HG02981 (cell line): ENCODE results near the gene GPATCH3.
A peak's percentile ranks its signal among the peaks of the same experiment; 100 is the strongest.
"Not testable (repeated sequence)": the region's sequence is repeated elsewhere in the genome, so short reads cannot be mapped to it uniquely, and the experiment has no call there.

Experiments used
- ATAC-seq: cut with Tn5 transposase; IDR thresholded peaks from one replicate; pipeline ENCODE4 v1.9.1; 2021; ENCODE audit warnings: mild to moderate bottlenecking, moderate library complexity; ENCODE audit not compliant: unreplicated experiment

The GPATCH3 gene

DNA sequence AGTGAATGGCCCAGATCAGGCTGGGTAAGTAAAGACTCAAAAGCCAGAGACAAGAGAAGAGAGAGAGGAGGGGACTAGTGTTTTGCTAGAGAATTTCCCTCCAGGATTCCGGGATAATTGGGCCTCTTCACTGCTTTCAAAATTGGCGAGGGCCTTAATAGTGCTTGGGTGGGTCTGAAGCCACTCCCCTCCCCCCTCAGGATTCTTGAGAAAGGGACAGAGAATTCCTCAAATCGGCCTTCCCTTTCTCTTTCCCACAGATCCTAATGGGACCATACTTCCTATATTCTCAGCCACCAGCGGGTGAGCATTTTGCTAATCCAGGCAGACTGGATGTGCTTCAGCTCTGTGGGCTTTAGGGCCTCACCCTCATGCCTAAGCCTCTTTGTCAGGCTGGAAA is 25.4 kb downstream of the GPATCH3 start:
- no peak for ATAC-seq

DNA sequence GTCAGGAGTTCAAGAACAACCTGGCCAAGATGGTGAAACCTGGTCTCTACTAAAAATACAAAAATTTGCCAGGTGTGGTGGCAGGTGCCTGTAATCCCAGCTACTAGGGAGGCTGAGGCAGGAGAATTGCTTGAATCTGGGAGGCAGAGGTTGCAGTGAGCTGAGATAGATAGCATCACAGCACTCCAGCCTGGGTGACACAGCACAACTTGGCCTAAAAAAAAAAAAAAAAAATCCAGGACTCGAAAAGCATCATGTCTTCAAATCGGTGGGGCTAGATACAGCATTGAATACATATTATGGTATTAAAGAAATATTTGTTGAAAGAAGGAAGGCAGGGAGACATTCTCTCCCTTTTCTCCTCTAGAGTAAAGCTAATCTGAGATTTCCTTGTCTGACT is 27.2 kb downstream of the GPATCH3 start:
- not testable (repeated sequence) for ATAC-seq

DNA sequence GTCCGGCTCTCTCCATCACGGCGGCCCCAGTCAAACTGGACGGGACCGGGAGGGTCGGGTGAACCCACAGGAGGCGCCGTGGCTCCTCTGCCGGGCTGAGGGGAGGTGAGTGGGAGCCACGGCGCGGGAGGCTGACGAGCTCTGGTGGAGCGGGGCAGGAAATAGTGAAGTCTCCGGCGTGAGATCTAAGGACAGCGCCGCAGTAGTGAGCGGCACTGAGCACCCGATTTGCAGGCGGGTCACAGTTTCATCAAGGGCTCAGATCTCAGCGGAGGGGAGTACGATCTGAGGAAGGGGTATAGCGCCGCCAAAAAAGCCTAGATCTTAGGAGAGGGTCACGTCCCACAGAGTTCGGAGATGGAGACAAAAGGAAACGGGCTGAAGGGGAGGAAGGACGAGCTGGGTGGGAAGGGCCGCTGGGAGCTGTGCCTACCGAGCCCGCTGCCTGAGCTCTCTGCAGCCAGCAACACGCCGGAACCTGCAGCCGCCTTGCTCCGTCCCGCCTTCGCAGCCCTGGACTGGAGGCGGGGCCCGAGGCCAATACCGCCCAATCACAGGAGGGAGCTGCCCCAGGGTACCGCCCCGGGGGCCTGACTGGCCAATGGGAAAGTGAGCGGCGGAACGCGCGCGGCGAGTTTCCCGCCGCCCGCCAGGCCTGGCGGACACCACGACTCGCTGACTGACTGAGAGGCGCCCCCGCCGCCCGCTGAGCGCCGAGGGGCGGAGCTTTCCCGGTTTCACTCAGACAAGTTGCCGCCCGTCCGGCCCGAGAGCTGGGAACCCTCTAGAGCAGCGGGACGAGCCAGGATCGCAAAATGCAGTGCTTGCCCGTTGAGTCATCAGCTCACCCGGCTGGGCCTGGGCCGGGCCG is 35.4 kb downstream of the GPATCH3 start:
- peak; percentile 94 for ATAC-seq

DNA sequence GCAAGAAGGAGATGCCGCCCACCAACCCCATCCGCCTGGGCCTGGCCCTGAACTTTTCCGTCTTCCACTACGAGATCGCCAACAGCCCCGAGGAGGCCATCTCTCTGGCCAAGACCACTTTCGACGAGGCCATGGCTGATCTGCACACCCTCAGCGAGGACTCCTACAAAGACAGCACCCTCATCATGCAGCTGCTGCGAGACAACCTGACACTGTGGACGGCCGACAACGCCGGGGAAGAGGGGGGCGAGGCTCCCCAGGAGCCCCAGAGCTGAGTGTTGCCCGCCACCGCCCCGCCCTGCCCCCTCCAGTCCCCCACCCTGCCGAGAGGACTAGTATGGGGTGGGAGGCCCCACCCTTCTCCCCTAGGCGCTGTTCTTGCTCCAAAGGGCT is 36.6 kb downstream of the GPATCH3 start:
- no peak for ATAC-seq

DNA sequence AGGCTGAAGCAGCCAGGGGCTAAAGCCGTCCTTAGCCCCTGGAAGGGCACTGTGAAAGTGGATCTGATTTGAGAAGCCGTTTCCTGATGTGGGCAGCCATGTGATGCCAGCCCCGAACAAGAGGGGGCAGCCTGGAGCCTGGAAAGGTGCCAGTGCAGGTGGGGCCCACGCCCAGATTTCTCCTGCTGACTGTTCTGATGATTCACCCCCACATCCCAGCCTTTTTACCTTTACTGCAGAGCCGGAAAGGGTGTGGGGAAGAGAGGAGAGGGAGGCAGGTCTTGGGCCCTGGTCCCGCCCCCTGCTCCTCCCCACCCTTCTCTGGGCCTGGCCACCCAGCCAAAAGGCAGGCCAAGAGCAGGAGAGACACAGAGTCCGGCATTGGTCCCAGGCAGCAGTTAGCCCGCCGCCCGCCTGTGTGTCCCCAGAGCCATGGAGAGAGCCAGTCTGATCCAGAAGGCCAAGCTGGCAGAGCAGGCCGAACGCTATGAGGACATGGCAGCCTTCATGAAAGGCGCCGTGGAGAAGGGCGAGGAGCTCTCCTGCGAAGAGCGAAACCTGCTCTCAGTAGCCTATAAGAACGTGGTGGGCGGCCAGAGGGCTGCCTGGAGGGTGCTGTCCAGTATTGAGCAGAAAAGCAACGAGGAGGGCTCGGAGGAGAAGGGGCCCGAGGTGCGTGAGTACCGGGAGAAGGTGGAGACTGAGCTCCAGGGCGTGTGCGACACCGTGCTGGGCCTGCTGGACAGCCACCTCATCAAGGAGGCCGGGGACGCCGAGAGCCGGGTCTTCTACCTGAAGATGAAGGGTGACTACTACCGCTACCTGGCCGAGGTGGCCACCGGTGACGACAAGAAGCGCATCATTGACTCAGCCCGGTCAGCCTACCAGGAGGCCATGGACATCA is 37.2 kb downstream of the GPATCH3 start, which contains the start of gene SFN:
Gene SFN, plus strand, starts transcription at position 369 of the 904 bp plus-strand sequence. Its CDS starts 64 bp downstream, at position 433.
- ATAC-seq, result no peak

DNA sequence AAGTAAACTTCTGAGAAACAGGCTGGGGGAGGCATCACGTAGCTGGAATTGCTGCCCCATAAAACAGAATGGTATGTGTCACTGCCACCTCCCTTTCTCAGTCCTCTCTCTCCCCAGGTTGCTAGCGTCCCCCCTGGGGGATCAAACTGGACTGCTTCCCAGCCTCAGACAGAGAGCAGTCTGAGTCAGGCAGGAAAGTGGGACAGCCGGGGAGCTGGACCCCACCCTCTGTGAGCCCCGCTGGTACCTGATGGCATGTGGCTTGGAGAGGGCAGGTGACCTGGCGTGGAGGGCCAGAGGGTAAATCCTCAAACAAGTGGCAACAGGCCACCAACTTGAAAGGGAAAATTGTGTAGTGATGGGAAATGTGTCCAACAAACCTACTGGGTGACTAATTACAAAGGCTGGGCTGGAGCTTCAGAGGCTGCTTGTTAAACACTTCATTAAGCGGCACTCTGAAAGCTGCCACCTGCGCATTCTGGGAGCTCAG is 38.3 kb downstream of the GPATCH3 start:
- ATAC-seq, result no peak

DNA sequence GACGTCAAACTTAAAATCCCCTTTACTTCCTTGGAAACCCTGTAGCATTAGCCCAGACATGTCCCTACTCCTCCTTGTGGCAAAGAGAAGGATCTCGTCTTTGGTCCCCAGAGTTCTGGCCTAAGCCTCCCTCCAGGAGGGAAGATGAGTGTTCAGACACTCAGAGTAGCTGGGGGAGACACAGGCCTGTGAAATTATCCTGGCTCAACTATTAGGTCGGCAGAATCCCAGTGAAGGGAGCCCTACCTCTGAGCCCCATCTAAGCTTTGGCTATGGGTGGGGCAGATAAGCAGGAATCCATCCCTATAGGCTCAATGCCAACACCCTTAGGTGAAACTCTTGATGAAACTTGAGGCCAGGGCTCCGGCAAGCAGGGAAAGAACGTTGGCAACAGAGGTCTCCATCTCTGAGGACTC is 39.0 kb downstream of the GPATCH3 start:
- no peak for ATAC-seq

DNA sequence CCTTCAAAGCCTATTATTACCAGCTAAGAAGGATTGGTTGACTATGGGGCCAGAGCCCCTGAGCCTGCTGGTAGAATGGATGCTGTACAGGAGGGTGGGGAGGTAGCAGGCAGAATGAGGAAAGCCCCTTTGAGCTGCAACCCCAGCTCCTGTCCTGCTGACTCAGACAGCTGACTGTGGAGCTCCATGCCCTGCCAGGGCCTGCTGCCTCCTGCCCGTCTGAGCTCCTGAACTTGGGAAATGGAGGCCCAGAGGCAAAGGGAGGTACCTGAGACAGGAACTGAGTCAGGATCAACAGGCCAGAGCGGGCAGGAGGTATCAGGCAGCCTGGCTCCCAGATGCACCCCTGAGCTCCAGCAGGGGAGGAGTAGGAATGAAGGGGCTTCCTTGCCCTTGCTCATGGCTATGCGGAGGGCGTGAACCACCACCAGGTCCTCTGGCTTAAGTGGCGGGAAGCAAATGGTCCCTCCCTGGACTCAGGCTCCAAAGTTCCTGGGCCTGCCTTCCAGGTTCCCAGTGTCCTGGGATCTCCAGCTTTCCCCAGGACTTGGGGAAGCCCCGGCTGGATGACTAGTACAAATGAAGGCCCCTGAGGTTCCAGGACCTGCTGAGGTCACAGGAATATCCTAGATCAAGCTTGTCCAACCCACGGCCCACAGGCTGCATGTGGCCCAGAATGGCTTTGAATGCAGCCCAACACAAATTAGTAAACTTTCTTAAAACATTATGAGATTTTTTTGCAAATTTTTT is 41.2 kb downstream of the GPATCH3 start:
- no peak for ATAC-seq

DNA sequence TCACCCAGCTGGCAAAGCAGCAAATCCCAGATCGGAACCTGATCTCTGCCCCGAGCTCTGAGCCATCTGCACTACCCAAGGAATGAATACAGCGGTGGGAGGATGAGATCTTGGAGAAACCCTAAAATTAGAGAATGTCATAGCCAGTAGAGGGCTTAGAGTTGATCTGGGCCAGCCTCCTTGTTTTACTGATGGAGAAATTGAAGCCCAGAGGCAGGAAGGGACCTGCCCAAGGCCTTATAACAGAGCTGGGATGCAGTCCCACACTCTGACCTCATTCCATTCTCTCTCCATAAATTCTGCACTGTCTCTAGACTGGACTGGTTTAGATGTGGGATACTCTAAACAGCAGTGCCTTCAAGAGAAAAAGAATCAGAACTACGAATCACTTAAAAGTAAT is 42.1 kb downstream of the GPATCH3 start:
- no peak for ATAC-seq

DNA sequence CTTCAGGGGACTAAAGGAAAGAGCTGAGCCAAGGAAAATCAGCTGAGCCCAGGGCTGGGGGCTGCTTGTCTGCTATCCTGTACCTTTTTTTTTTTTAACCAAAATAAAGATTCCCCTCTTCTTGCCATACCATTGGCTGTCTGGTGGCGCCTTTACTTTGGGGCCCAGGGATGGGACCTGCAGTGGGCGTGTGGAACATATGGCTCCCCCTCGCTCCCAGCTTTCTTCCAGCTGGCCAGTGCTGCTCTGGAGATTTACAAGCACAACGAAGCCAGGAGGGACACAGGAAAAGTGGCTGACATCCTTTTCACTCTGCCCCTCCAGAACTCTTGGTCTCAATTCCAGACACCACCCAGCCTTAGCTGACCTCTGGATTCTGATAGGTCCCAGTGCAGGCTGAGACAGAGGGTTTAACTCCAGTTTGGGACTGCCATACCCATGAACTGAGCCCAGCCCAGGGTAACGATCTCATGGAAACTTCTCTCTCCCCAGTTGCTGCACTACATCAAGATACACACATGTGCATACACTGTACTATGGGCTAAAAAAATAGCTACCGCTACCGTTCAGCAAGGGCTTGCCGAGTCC is 42.7 kb downstream of the GPATCH3 start:
- ATAC-seq, result no peak

DNA sequence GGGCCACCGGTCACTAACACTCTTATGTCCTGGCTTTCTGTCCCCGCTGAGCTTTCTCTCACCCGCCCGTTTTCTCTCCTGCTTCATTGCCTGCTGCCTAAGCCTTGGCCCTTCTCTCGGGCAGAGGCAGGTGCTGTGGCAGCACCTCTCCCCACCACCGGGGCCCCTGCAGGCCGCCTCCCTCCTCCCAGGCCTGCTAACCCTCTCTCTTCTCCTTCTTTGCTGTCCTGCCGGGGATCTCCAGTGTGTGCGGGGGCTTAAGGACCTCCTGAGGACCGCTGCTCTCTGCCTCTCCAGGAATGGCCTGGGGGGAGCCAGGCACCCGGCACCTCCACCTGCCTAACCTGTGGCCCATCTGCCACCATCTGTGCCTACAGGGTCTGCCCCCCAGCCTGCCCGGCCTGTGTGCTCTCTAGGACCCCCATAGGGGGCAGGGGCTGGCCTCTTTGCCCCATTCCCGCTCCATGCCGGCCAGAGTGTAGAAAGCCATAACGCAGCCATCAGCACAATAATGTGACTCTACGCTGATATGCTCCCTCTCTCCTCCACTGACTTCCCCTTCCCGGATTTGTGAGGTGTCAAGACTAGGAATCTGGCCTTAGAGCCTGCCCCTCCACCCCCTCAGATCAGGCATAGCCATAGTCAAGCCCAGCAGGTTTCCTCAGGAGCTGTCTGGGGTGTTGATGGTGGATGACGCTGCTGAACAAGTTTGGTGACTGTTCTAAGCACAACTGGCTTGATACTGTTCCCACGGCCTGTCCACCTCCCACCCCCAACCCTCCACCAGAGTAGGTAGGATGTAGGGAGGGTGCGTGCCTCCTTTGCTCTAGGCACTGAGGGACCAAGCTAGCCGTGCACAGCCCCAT is 43.4 kb downstream of the GPATCH3 start:
- no peak for ATAC-seq

DNA sequence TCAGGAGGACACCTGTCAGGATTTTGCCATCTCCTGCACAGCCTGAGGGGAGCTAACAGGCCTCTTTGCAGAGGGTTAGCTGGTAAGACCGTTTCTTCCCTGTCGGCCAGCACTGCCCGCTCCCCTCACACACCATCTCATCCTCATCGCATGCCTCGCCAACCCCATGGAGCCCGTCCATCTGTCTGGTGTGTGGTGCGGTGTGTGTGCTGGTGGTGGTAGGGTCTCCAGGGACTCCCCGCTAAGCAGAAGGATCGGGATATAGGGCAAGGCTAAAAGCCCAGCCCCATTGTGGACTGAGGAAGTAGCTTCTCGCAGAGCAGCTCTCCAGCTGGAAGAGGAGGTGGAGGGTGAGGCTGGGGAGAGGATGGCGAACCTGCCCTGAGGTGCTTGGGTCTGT is 44.1 kb downstream of the GPATCH3 start:
- no peak for ATAC-seq

DNA sequence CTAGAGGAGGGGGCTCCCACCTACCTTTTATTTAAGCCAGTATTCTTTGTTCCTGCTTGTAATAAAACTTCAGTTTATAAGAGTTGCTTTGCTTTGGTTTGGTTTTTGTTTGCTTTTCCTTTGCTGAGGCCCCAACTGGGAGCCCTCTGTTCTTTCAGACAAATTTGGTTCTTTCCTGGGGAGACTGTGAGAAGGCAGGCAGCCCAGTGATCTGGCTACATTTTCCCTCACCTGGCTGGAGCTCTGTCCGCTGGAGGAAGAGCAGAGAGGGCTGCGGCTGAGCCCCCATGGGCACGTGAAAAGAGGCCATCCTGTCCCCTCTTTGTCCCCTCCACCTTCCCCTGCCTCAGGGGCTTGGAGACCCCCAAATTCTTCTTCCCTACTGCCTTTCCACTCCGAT is 44.6 kb downstream of the GPATCH3 start:
- ATAC-seq, result no peak

DNA sequence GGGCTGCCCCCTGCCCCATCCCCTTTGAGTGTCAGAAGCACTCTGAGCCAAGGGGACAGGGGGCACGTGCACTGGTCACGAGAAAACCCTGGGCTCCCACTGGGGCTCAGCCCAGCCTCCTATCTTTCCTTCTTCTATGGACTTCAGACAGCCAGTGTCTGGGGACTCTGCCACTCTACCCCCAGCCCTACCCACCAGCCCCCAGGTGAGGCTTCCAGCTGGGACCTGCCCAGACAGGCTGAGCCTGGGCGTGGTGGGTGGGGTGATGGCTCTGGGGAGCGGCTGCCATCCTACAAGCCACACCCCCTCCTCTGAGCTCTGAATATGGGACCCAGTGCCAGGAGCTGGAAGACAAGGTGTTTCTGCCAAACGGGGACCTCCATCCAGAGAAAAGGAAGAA is 45.4 kb downstream of the GPATCH3 start:
- ATAC-seq, result no peak

DNA sequence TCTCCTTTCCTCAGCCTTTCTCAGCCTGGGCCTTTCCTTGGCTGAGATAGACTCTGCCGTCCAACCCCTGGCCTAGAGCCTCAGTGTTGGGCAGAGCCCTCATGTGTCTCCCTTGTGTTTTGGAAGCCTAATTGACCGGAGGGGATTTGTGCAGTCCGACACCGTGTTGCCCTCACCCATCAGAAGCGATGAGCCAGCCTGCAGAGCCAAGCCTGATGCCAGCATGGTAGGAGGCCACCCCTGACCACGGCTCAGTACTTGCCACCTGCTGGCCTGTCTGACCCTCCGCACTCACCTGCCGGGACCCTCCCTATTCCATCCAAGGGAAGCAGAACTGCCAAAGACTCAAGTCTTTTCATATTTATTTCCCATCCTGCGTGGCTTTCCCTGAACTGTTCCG is 46.7 kb downstream of the GPATCH3 start:
- no peak for ATAC-seq

DNA sequence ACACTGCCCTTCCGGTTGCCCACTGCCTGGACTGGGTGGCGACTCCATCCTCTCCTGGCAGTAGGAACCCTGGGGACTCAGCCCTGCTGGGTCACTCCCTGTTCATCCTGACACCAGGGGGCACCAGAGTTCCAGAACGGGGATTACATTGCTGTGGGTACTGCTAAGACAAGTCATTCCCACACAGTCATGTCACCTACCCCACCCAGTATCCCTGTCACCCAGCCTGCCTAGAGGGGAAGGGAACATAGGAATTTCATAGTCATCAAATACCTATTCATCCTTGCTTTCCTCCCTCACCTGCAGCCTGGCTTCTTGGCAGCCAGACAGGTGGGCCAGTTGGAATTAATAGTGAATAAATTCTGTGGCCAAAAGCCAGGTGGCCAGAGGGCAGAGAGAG is 47.1 kb downstream of the GPATCH3 start:
- ATAC-seq, result no peak

DNA sequence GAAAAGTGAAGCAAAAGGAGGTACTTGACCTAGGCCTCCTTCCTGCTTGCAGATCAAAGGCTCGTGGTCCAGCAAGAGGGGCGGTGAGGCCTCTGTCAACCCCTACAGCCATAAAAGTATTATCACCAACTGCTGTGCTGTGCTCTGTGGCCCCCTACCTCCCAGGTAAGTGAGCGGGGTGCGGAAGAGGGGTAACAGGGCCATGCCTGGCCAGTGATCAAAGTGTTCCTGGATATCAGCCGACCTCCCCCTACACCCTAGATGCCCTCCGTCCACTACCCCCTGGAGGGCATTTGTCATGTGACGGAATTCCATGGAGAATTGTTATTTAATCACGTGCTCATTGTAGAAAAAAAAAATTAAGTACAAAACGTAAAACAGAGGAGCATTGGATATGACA is 47.6 kb downstream of the GPATCH3 start:
- ATAC-seq, result no peak

DNA sequence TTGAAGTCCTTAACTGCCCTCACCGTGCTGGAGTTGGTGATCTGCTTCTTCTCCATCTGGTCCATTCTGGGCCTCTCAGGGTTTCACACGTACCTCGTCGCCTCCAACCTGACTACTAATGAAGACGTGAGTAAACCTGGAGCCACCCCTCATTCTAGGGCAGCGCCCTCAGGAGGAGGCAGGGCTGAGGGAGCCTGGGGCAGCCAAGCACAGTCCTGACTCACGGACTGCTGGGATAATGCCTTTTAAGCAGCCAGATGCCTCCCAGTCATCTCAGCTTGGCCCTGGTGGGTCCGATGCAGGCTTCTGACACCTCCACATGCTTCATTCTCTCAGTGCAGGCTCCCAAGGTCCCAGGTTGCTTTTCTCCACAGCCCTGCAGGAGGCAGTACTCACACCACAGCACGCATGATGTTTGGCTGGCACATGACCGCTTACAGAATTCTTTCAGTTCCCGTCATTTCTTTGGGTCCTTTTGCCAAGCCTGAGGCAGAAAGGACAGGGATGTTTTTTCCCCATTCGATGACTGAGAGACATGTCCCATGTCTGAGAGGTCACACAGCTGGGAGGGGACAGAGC is 49.1 kb downstream of the GPATCH3 start:
- no peak for ATAC-seq
